Measurements from ENCODE around the gene GSDMA. TPM values are rescaled to one million over a fixed set of nuclear protein-coding genes. Genes with fewer than 3 reads are reported as not detected.

Gene GSDMA
- total and polyA plus RNA-seq, 9 of the 15 experiments (the other 6 are each of a cell fraction or from before 2014, with no cell fraction given): 0.04 to 0.13 (median 0.07) TPM; not detected in 2

DNA sequence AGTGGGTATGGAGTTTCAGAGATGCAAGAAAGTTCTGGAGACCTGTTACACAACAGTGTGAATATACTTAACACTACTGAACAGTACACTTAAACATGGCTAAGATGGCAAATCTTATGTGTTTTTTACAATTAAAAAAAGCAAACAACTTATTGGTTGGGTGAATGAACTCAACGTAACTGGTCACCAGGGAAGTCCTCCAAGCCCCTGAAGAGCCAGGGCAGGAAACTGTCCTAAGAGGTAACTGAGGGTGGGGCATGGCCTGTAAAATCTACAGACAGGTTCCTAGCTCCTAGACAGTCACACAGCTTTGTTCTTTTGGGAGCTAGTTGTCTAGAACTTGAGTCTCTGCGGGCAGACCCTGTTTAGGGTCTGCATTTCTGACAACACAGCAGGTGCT lies 62.8 kb downstream of the GSDMA start:
- Histone ChIP-seq H3K9me3 (replicated peaks; ENCODE audit: control insufficient read depth, insufficient read depth, low read depth, low read length) (no peaks in the 10 kb centered on the region), H3K4me3 (no peak overlapping the region), H4K20me1 (replicated peaks; ENCODE audit: control insufficient read depth, insufficient read depth, low read length) (0 out of 2 replicates have a peak, but pooled peaks cover 4% of the 10 kb centered on the region), H3K27me3 (ENCODE audit: control insufficient read depth in 2 of 2, insufficient read depth in 2 of 2, low read length in 2 of 2) (no peaks in the 10 kb centered on the region), H3K4me1 (replicated peaks in 1 of 2; ENCODE audit: control insufficient read depth in 2 of 2, insufficient read depth in 2 of 2, low read length in 2 of 2) (peaks cover 2 to 18% of the 10 kb centered on the region in 2 experiments; a peak in 4 of 5 replicates), H2AFZ (ENCODE audit: low read depth, low read length) (no peak overlapping the region), H3K79me2 (ENCODE audit: control insufficient read depth, insufficient read depth, low read length) (no peaks in the 10 kb centered on the region), H3K9me1 (ENCODE audit: control insufficient read depth, insufficient read depth, low read length) (no peaks in the 10 kb centered on the region), H3K36me3 (ENCODE audit: control insufficient read depth, insufficient read depth, low read length) (peaks cover 88% of the 10 kb centered on the region), H3K27ac (ENCODE audit: extremely low read depth, low read depth, low read length) (no peak overlapping the region), H3K9ac (ENCODE audit: insufficient read depth in 1 of 2, low read depth in 2 of 2, low read length in 2 of 2) (no peak overlapping the region), H3K4me2 (ENCODE audit: insufficient read depth, low read length) (no peak overlapping the region)
- FAIRE-seq: peak; percentile 55
- CTCF ChIA-PET (ENCODE audit: low intra/inter-chr PET ratio): no interaction called here
- no peak for DNase-seq (ENCODE audit: extremely low read depth in 1 of 4, low spot score in 3 of 4)
- WGBS (ENCODE audit: insufficient coverage, low coverage, missing lambda C conversion rate): 77% methylated on average over 2 of the region's 2 CpGs
- no TSS peak for BruUV-seq (replicated peaks)
- no peak for TF ChIP-seq OTX1 (CRISPR knock-in tag; IDR thresholded peaks at IDR 0.05)
- no peak for TF ChIP-seq PHB (CRISPR knock-in tag; IDR thresholded peaks at IDR 0.05)
- TF ChIP-seq ZKSCAN3 (CRISPR knock-in tag; IDR thresholded peaks at IDR 0.05): no peak
- TF ChIP-seq, protein P1, sequence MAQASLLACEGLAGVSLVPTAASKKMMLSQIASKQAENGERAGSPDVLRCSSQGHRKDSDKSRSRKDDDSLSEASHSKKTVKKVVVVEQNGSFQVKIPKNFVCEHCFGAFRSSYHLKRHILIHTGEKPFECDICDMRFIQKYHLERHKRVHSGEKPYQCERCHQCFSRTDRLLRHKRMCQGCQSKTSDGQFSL (CRISPR knock-in tag; IDR thresholded peaks at IDR 0.05): no peak
- TF ChIP-seq, protein P1 (tag; IDR thresholded peaks at IDR 0.05): no peak
- POLR2A ChIA-PET: no interaction called here
- intact Hi-C loops (cut with micrococcal nuclease): no loop called here
- no peak for ATAC-seq
- in situ Hi-C loops (cut with MboI): no loop called here

Measured in K562 (cell line).